Thyroid gland (tissue), 4 donors: ENCODE data around the gene DMRTC1.
"Not testable (repeated sequence)": the region's sequence is repeated elsewhere in the genome, so short reads cannot be mapped to it uniquely, and the experiment has no call there.

Source experiments
- CTCF ChIP-seq, 6 experiments: fragments of 200-600 bp in 3 of 6; fragments of 450-650 bp in 3 of 6; sonication (generic) in 3 of 6; IDR thresholded peaks; one replicate each; pipeline ENCODE4 v1.5.1; 2016 to 2019; ENCODE audit warnings: antibody characterized with exemption in 6 of 6, mild to moderate bottlenecking in 2 of 6, inconsistent platforms in 1 of 6, moderate library complexity in 1 of 6
- POLR2A ChIP-seq, 2 donors: fragments of 450-650 bp; IDR thresholded peaks; one replicate each; pipeline ENCODE4 v1.6.1; 2017; ENCODE audit warnings: antibody characterized with exemption in 2 of 2, mild to moderate bottlenecking in 2 of 2, moderate library complexity in 1 of 2

GRCh38 chrX:72936882-72937455, 6.7 kb downstream of the DMRTC1 start:
- TF ChIP-seq CTCF, POLR2A (IDR thresholded peaks at IDR 0.05): not testable (repeated sequence)
